H1 (cell line): ENCODE measurements around the gene GPX5. TPM values are rescaled to one million over a fixed set of nuclear protein-coding genes. Genes with fewer than 3 reads are reported as not detected.

Experiments used
- CTCF ChIA-PET: fragments of 300-600 bp; sonication (Branson Sonifier 250); formaldehyde crosslinking; loops from one replicate; lab custom pipeline; 2021; ENCODE audit not compliant: partially characterized antibody; lab: Charles Lee
- POLR2A ChIA-PET: fragments of 300-600 bp; sonication (Branson Sonifier 250); formaldehyde crosslinking; loops from one replicate; lab custom pipeline; 2021; ENCODE audit warnings: inconsistent platforms; ENCODE audit not compliant: partially characterized antibody; lab: Charles Lee
- DNase-seq, 2 experiments: peaks; one replicate each; pipeline versions ENCODE4 v3.0.0 to v3.0.0-alpha.2; 2010 to 2022; ENCODE audit warnings: low spot score in 2 of 2, low read depth in 1 of 2, mixed read lengths in 1 of 2
- FAIRE-seq: peaks from 2 replicates; lab custom pipeline; 2011; peaks lifted over from hg19 to GRCh38; lab: Jason Lieb, UNC
- H2AFZ ChIP-seq: 2 replicates; pipeline ENCODE4 v1.8.1; 2012; ENCODE audit warnings: low read length, inconsistent platforms
- H2AK5ac ChIP-seq: 2 replicates; pipeline ENCODE4 v1.6.1; 2013; ENCODE audit warnings: low read depth, low read length
- H2BK120ac ChIP-seq: replicated peaks from 2 replicates; pipeline ENCODE3; 2013; ENCODE audit warnings: low read depth, low read length, inconsistent platforms
- H2BK12ac ChIP-seq: 2 replicates; pipeline ENCODE4 v1.6.1; 2013; ENCODE audit warnings: low read depth, low read length
- H2BK15ac ChIP-seq: 2 replicates; pipeline ENCODE4 v1.6.1; 2013; ENCODE audit warnings: low read length
- H2BK20ac ChIP-seq: 2 replicates; pipeline ENCODE4 v1.6.1; 2013; ENCODE audit warnings: low read length
- H2BK5ac ChIP-seq: 2 replicates; pipeline ENCODE4 v1.6.1; 2013; ENCODE audit warnings: low read depth, low read length
- H3K14ac ChIP-seq: 2 replicates; pipeline ENCODE4 v1.6.1; 2013; ENCODE audit warnings: inconsistent platforms; ENCODE audit not compliant: insufficient read length
- H3K18ac ChIP-seq: 2 replicates; pipeline ENCODE4 v1.6.1; 2013; ENCODE audit warnings: low read length; ENCODE audit errors: extremely low read depth
- H3K23ac ChIP-seq: 2 replicates; pipeline ENCODE4 v1.6.1; 2013; ENCODE audit warnings: inconsistent platforms; ENCODE audit not compliant: insufficient read length
- H3K23me2 ChIP-seq: 2 replicates; pipeline ENCODE4 v1.6.1; 2013; ENCODE audit warnings: low read depth, low read length
- H3K27ac ChIP-seq: 2 replicates; pipeline ENCODE4 v1.6.1; 2011; ENCODE audit warnings: low read depth, low read length, inconsistent platforms
- H3K27me3 ChIP-seq, 4 experiments: replicated peaks in 1 of 4; 1 replicate in 1 of 4; 2 replicates in 3 of 4; pipeline versions ENCODE4 v1.6.1 to v1.8.1; 2011 to 2013; ENCODE audit warnings: low read length in 3 of 4, mild to moderate bottlenecking in 3 of 4, inconsistent platforms in 2 of 4, mixed read lengths in 2 of 4, moderate library complexity in 1 of 4; ENCODE audit not compliant: control insufficient read depth in 3 of 4, insufficient read depth in 3 of 4; ENCODE audit errors: extremely low read depth in 1 of 4
- H3K36me3 ChIP-seq, 4 experiments: 2 replicates each; pipeline versions ENCODE4 v1.6.1 to v1.8.1; 2011 to 2013; ENCODE audit warnings: mild to moderate bottlenecking in 4 of 4, low read length in 3 of 4, moderate library complexity in 2 of 4, control low read depth in 1 of 4, inconsistent platforms in 1 of 4; ENCODE audit not compliant: insufficient read depth in 4 of 4, control insufficient read depth in 2 of 4
- H3K4ac ChIP-seq: replicated peaks from 2 replicates; pipeline ENCODE3; 2013; ENCODE audit warnings: low read length, low read depth, mixed read lengths, inconsistent platforms; ENCODE audit not compliant: insufficient read length
- H3K4me1 ChIP-seq, 4 experiments: replicated peaks in 1 of 4; 1 replicate in 1 of 4; 2 replicates in 3 of 4; pipeline versions ENCODE4 v1.6.1 to v1.8.1; 2011 to 2013; ENCODE audit warnings: low read length in 3 of 4, inconsistent platforms in 2 of 4, mixed read lengths in 1 of 4; ENCODE audit not compliant: insufficient read depth in 4 of 4, control insufficient read depth in 3 of 4
- H3K4me2 ChIP-seq, 2 experiments: 2 replicates each; pipeline versions ENCODE4 v1.6.1 to v1.8.1; 2011 to 2013; ENCODE audit warnings: low read depth in 2 of 2, low read length in 2 of 2, control low read depth in 1 of 2, inconsistent platforms in 1 of 2, mild to moderate bottlenecking in 1 of 2; ENCODE audit not compliant: insufficient read depth in 1 of 2
- H3K4me3 ChIP-seq, 4 experiments: fragments of 200-600, 300-600 bp in 1 of 4; sonication (generic), shearing (Covaris generic), sonication (Bioruptor Twin) in 1 of 4; 2 replicates each; pipeline versions ENCODE4 v1.5.1 to v1.8.1; 2011 to 2016; ENCODE audit warnings: low read length in 4 of 4, low read depth in 3 of 4, control low read depth in 2 of 4, inconsistent platforms in 2 of 4, mild to moderate bottlenecking in 2 of 4, mixed read lengths in 1 of 4, moderate library complexity in 1 of 4; ENCODE audit not compliant: insufficient read depth in 2 of 4; ENCODE audit errors: extremely low read depth in 1 of 4
- H3K56ac ChIP-seq: replicated peaks from 2 replicates; pipeline ENCODE3; 2013; ENCODE audit warnings: low read depth, mild to moderate bottlenecking, mixed read lengths, low read length, inconsistent platforms; ENCODE audit not compliant: insufficient read length
- H3K79me1 ChIP-seq: 2 replicates; pipeline ENCODE4 v1.6.1; 2013; ENCODE audit warnings: low read depth, low read length, control low read depth
- H3K79me2 ChIP-seq, 2 experiments: 2 replicates each; pipeline versions ENCODE4 v1.6.1 to v1.8.1; 2012 to 2013; ENCODE audit warnings: low read length in 2 of 2, mild to moderate bottlenecking in 2 of 2, inconsistent platforms in 1 of 2; ENCODE audit not compliant: insufficient read depth in 2 of 2, control insufficient read depth in 1 of 2
- H3K9ac ChIP-seq, 4 experiments: replicated peaks in 1 of 4; 1 replicate in 1 of 4; 2 replicates in 3 of 4; pipeline versions ENCODE4 v1.6.1 to v1.8.1; 2011 to 2013; ENCODE audit warnings: low read depth in 3 of 4, low read length in 3 of 4, control low read depth in 2 of 4, mild to moderate bottlenecking in 2 of 4, moderate library complexity in 2 of 4, inconsistent platforms in 1 of 4; ENCODE audit errors: extremely low read depth in 1 of 4
- H3K9me3 ChIP-seq, 2 experiments: 2 replicates each; pipeline versions ENCODE4 v1.6.1 to v1.8.1; 2012 to 2013; ENCODE audit warnings: mild to moderate bottlenecking in 2 of 2, moderate library complexity in 2 of 2, control low read depth in 1 of 2, inconsistent platforms in 1 of 2, low read depth in 1 of 2, low read length in 1 of 2, mixed read lengths in 1 of 2; ENCODE audit not compliant: insufficient read depth in 2 of 2
- H4K20me1 ChIP-seq, 2 experiments: replicated peaks in 1 of 2; 2 replicates each; pipeline versions ENCODE3 to v1.8.1; 2011 to 2013; ENCODE audit warnings: inconsistent platforms in 2 of 2, low read length in 2 of 2, mild to moderate bottlenecking in 1 of 2; ENCODE audit not compliant: insufficient read depth in 2 of 2, control insufficient read depth in 1 of 2
- H4K5ac ChIP-seq: 2 replicates; pipeline ENCODE4 v1.6.1; 2013; ENCODE audit warnings: low read length, low read depth, mixed read lengths, inconsistent platforms; ENCODE audit not compliant: insufficient read length
- H4K8ac ChIP-seq: 2 replicates; pipeline ENCODE4 v1.8.0; 2013; ENCODE audit warnings: mild to moderate bottlenecking, moderate library complexity, low read length, inconsistent platforms; ENCODE audit not compliant: insufficient read depth; ENCODE audit errors: extremely low read depth
- H4K91ac ChIP-seq: replicated peaks from 2 replicates; pipeline ENCODE3; 2013; ENCODE audit warnings: low read length, mixed read lengths, inconsistent platforms; ENCODE audit not compliant: insufficient read length
- CEBPB ChIP-seq: IDR thresholded peaks from 2 replicates; pipeline ENCODE4 v1.6.1; 2012; ENCODE audit warnings: low read depth, low read length
- MAFK ChIP-seq: IDR thresholded peaks from 2 replicates; pipeline ENCODE4 v1.6.1; 2012; ENCODE audit warnings: low read depth, mild to moderate bottlenecking, improper control_type of control experiment, low read length
- SIRT6 ChIP-seq: IDR thresholded peaks from one replicate; pipeline ENCODE4 v1.7.1; 2012; ENCODE audit warnings: low read length, inconsistent platforms
- YY1 ChIP-seq: IDR thresholded peaks from 2 replicates; pipeline ENCODE4 v1.6.1; 2011; ENCODE audit warnings: low read depth, mild to moderate bottlenecking, low read length
- WGBS, 2 experiments: shearing (Covaris generic) in 1 of 2; methylation state at CpG; one replicate each; pipeline versions ENCODE4 v1.1.6 to v1.1.7; 2013 to 2015; ENCODE audit warnings: low lambda C conversion rate in 2 of 2, mixed read lengths in 2 of 2, inconsistent platforms in 1 of 2, low coverage in 1 of 2, missing lambda C conversion rate in 1 of 2; ENCODE audit not compliant: insufficient replicate concordance in 2 of 2, insufficient coverage in 1 of 2, insufficient read length in 1 of 2; ENCODE audit errors: extremely low coverage in 1 of 2, missing lambda C conversion rate in 1 of 2; 5-methylcytosine and 5-hydroxymethylcytosine counted together
- polyA plus RNA-seq, 7 experiments: library from polyadenylated mRNA; depleted of rRNA in 3 of 7; stranded (reverse) in 5 of 7; unstranded in 2 of 7; fragments of >200 nt in 5 of 7; fragments of 200-250 nt in 2 of 7; gene quantifications; 1 replicate in 5 of 7; 2 replicates in 1 of 7; 4 replicates in 1 of 7; pipeline versions ENCODE4 v1.2.1 to v1.2.3, GENCODE V29; 2011 to 2013; ENCODE audit warnings: missing spikeins in 2 of 7, mixed read lengths in 2 of 7
- total RNA-seq: library from RNA; stranded (reverse); fragmentation: NEBNext Ultra II Directional; extraction: Animal tissue kit (Norgen Biotek cat#: 25700); gene quantifications from 2 replicates; pipeline ENCODE4 v1.2.1, GENCODE V29; 2021

Gene GPX5
- total and polyA plus RNA-seq, 2 of the 8 experiments (the other 6 are each of a cell fraction or from before 2014, with no cell fraction given), result 0.08 TPM; not detected in 1

GRCh38 chr6:28563430-28564095 lies 37.9 kb downstream of the GPX5 start:
- Histone ChIP-seq H3K4me2 (no peak overlapping the region), H3K4me1 (no peaks in the 10 kb centered on the region), H4K20me1 (no peaks in the 10 kb centered on the region), H3K9me3 (no peaks in the 10 kb centered on the region), H2BK12ac (no peak overlapping the region), H3K27me3 (peaks cover 0 to 1% (median 0%) of the 10 kb centered on the region in 4 experiments; a peak in 2 of 7 replicates), H2BK20ac (no peak overlapping the region), H3K4me3 (no peak overlapping the region), H4K8ac (no peak overlapping the region), H3K23me2 (no peaks in the 10 kb centered on the region), H3K9ac (no peak overlapping the region), H2BK15ac (no peak overlapping the region), H4K5ac (no peak overlapping the region), H3K23ac (no peak overlapping the region), H2BK120ac (no peak overlapping the region), H3K18ac (no peak overlapping the region), H3K27ac (no peak overlapping the region), H3K79me2 (no peaks in the 10 kb centered on the region), H2AK5ac (no peak overlapping the region), H3K36me3 (no peaks in the 10 kb centered on the region), H3K56ac (no peak overlapping the region), H2AFZ (0 out of 2 replicates have a peak overlapping the region, but pooled peaks have one; percentile 15), H3K79me1 (no peaks in the 10 kb centered on the region), H2BK5ac (no peak overlapping the region), H3K14ac (no peak overlapping the region), H4K91ac (no peak overlapping the region), H3K4ac (no peak overlapping the region)
- FAIRE-seq (no peak), DNase-seq (no peak)
- ChIA-PET CTCF (interaction anchor here (0.7 kb wide), 1 partner anchor 20 kb away, joined by 3 read pairs; no protein-coding TSS in a partner anchor), POLR2A (no interaction called here)
- TF ChIP-seq CEBPB (no peak), MAFK (no peak), SIRT6 (no peak), YY1 (no peak)
- WGBS, 2 experiments, result 76% methylated on average over 3 of the region's 3 CpGs; no CpG with 5 or more reads in 1 of the 2 experiments
